CD4-positive, alpha-beta T cell treated with Interleukin-2 at 100 ng/mL for 4 hours (primary cell): ENCODE results near the gene BRINP3.
"Not testable (repeated sequence)": the region's sequence is repeated elsewhere in the genome, so short reads cannot be mapped to it uniquely, and the experiment has no call there.

ENCODE experiments used
- DNase-seq: peaks from one replicate; pipeline ENCODE4 v3.0.0-alpha.2; 2020; ENCODE audit warnings: low spot score

Gene BRINP3

DNA sequence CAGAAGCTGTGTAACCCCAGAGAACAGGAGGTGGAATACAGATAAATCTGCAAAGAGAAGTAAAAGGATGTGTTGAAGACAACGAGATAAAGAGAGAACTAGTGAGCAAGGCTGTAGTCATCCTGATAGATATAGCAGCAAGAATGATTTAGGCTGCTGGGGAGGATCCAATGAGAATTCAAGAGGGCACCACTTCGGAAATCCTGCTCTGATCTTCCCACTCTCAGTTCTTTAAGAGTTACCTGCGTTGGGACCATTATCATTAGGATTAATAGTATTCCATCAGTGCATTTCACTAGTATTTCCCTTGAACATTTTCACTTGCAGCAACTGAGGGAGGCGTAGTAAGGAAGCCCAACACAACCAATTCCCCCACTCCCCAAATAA lies at the start of gene BRINP3:
TSS of gene BRINP3 (minus strand) at position 103 of the 387 bp plus-strand sequence.
- DNase-seq = no peak

DNA sequence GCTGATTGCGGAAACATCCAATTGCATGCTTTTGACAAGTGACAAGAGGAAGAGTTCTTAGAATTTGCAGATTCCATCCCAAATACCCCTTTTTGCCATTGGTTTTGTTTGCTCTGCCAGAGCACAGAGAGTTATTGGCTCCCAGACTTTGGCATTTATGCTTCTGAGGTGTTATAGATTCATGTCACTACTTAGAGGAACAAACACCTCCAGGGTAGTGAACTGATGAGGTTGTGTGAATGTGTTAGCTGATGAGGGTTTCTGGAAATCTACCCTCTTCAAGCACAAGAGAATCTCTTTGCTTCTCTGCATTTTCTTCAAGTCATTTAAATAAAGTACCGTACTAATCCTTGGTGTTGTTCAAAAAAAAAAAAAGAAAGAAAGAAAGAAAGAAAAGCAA lies 33.9 kb upstream of the BRINP3 start:
- DNase-seq = no peak

DNA sequence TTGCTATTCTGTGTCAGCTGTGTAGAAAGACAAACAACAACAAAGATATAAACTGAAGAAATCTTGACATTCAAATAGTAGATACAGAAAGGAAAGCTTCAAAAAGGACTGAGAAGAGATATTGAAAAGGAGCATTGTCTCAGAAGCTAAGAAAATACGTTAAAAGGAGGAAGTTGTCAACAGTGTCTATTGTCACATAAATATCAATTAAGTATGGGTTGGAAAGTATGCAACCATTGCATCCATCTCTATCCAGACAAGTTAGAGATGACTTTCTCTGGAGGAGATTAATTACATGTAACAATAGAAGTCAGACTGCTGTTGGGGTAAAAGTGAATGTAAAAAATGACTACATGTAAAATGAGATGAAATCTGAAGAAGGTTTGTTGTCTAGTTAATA lies 29.7 kb upstream of the BRINP3 start:
- no peak for DNase-seq

DNA sequence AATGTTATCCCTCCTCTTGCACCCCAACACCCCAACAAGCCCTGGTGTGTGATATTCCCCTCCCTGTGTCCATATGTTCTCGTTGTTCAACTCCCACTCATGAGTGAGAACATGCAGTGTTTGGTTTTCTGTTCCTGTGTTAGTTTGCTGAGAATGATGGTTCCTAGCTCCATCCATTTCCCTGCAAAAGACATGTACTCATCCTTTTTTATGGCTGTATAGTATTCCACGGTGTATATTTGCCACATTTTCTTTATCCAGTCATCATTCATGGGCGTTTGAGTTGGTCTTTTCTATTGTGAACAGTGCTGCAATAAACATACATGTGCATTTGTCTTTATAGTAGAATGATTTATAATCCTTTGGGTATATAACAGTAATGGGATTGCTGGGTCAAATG lies 26.9 kb upstream of the BRINP3 start:
- not testable (repeated sequence) for DNase-seq

DNA sequence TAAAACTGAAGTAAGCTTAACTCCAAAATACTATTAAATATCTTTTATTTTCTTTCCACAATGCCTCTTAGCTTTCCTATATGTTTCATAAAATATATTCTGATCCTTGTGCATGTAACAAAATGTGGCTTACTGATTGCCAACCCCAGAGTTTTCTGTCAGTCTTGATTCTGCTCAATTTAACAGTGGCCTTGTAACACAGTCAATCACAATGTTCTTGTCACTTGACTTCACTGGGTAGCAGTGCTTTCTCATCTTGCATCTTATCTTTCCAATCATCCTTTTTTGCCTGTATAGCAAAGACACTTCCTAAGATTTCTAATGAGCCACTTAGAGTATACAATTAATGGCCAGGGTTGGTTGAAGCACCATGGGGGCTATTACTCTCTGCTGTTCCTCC lies 19.9 kb upstream of the BRINP3 start:
- no peak for DNase-seq

DNA sequence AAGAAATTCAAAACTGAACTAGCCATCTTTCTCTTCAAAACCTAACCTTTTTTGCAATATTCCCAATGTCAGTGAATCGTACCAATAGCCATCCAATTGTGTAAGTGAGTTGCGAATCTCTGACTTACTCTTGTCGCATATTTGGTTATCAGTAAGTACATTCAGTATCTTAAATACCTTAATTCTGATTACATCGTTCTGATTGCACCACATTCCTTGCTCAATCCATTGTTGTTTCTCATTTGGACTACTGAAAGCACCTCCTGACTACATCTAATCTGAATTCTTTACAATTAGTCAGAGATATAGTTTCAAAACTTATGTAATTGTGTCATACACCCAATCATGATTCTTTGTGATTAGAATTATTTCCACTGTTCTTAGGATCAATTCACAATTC lies 16.8 kb upstream of the BRINP3 start:
- no peak for DNase-seq

DNA sequence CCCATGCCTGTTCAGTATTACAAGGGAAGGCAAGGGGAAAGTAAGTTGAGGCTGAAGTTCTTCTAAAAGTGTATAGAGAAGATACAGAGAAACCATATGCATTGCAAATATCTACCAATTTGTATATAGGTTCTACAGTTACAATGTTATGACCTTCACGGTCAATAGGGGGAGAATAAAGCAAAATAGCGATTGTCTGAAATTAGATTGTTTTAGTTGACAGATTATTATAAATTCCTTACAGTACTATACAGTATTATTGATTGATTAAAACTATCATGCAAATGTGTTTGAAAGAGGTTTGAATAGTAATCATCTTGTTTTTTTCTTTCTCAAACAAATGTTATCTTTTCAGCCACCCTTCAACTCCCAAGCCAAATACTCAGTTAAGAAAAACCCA lies 13.7 kb upstream of the BRINP3 start:
- no peak for DNase-seq

DNA sequence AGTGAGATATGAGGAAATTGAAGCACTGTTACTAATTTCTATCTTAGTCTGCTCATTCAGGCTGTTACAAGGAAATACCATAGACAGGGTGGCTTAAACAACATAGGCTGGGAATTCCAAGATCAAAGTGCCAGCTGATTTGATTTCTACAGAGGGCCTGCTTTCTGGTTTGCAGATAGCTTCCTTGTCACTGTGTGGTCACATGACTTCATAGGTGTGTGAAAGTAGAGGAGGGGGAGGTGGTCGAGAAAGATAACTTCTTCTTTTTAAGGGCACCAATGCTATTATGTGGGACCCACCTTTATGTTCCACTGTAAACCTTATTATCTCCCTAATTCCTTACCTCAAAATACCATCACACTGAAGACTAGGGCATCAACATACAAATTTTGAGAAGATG lies 6.4 kb upstream of the BRINP3 start:
- no peak for DNase-seq

DNA sequence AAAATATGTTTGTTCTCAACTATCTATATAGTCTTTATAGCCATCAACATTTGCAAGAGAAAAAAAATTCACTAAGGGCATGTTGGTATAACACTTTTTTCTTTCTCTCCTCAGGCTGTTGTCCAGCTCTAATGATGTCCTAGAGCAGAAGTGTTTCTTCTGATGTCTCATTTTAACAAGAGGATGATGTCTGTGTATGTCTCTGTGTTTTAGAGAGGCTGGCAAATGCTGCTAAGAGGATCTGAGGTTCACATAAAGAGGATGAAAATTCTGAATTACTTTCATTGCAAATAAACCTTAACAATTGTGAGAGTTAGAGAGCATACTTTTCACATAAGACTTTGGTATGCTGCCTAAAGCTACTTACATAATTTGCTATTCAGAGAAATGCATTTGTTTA lies 2.6 kb upstream of the BRINP3 start:
- DNase-seq = no peak

DNA sequence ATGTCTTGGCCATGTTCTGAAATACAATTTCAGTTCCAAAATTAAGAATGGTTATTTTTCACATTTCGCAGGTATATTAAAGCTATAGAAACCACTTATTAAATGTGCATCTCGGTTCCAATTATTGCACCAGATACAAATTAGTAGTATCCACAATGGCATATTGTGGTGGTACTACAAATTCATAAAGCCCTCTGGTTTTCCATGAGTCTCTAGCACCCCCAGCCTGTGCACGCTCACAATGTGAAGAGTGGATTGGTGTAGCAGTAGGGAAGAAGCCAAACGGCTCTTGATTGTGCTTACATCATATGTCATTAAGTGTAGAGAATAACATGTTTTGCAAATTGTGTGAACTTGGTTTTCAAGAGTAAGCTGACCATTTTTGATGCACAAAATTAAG lies 1.9 kb upstream of the BRINP3 start:
- DNase-seq = no peak

DNA sequence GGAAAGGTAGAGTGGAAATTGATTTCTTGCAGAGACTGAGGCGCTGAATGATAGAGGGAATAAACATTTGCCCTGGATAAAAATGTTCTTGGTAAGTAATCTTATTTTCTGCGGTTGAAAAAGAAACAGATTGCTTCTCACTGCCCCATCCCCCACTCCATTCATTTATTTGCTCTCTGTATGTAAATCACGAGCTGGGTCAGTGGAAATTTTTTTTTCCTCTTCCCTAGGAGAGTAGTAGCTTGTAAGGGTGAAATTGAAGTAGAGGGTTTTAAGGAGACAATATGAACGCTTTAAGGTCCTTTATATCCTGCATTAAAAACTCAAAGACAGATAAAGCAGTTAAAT lies 1.4 kb upstream of the BRINP3 start:
- DNase-seq = no peak

DNA sequence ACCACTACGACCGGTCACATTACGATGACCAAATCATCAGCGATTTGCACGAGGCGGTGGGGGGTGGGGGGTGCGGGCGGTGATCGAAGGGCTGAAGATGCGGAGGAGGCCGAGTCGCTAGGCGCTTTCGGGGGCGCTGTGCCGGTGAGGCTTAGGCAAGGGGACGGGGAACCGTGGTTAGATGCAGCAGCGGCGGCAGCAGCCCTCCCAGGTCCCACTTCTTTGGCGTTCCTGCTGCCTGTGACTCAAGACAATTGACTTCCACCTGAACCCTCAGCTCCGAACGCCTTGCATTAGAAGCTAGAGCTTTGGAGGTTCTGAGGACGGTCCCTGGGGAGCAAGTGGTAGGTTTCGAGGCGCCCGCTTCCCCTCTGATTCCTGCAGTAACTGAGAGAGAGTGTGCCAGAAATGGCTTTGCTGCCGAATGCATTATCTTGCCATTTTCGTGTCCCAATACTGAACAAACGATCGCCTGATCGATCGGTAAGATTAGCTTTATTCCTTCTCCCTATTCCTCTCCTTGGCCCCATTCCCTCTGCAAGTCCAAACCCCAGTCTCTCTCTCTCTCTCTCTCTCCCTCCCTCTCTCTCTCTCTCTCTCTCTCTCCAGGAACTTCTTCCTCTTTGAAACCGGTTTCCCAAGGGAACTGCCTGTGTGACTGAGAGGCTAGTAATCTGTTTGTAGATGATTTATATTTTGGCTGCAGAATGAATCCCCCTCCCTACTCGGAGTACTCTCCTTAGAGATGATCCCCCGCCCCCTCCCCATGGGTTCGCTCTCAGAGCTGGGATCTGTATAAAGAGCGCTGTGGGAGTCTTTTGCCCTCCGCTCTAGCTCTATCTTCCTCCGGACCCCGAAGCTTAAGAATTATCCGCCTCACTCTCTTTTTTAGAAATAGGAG lies 735 bp upstream of the BRINP3 start:
- no peak for DNase-seq

DNA sequence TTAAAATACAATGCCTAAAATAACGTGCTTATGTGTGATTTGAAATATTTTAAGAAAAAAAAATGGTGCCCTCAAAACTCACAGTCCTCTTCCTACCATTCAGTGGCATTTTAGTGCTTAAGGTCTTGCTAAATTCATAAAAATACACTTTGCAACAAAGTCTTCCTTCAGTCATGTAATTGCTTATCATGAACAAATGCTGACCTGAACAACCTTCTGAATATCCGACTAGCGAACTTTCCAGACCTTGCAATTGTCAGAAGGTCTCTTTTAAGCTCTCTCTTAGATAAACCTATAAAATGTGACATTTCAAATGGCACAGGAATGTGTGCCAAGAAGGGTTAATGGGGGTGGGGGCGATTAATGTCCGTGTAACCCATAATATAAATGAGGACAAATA lies 858 bp downstream of the BRINP3 start:
- no peak for DNase-seq

DNA sequence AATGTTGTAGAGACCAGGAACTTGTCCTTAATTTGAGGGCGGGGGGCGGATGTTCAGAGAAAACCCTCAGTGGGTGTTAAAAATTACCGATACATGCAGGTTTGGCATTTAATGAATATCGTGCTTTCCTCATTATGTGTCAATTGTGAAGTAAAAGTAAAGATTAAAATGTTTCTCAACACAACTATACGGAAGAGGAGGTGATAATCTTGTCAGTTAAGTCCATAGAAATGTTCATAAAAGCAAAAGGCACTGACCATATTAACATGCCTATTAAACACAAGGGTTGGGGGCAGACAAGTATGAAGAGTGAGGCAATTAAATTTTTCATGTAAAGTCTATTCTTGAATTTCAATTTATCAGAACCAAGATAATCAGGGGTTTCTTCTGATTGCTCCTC lies 1.3 kb downstream of the BRINP3 start:
- no peak for DNase-seq

DNA sequence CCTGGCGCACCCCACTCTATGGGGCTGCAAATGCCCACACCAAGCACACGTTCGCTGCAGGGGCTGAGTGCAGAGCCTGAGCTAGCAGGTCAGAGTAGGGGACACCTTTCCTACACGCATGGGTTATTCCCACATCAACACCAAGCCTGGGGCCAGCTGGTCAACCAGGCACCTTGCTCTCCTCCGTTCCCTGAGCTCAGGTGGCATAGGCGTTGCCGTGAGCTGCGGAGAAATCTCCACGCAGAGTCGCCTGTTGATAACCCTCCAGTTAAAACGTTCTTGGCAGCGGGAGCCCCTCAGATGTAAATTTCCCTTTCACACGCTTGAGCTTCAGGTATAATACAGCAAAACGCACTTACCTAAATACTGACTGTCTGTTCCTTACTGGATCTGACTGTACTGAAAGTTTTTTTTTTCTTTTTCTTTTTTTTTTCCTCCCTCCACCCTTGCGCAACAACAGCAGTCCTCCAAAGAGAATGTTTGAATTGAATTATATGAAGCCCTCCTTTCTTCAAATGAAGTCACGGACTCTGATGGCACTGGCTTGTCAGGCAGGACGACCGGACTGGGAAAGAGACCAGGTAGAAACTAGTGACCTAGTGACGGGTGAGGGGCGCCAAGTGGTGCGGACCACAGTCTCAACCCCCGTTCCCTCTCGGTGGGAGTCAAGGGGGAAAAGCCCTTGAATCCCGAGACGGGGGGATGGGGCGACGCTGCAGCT lies 2.1 kb downstream of the BRINP3 start:
- no peak for DNase-seq

DNA sequence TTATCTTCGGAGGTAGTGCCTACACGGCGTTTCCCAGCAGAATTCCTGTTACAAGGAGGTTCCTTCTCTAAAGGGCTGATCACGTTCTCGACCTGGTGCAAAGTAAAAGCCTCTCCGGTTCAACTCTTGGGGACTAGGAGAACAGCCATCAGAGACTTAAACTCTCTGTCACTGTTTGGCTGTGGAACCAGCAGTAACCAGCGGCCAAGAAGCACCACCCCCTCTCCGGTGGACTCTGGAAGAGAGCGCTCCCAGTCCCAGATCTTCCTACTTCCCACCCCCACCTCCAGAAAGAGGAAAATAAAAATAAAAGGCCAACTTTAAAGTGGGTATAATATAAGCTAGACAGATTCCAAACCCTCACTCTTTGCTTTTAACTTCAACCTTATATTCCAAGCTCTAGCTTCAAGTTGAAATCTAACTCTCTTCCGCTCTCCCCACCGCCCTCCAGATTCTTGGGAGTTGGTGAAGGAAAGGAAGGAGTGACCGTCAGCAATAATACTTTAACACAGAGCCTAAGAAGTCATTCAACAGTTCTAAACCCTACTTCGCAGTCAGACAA lies 2.9 kb downstream of the BRINP3 start:
- DNase-seq = no peak

DNA sequence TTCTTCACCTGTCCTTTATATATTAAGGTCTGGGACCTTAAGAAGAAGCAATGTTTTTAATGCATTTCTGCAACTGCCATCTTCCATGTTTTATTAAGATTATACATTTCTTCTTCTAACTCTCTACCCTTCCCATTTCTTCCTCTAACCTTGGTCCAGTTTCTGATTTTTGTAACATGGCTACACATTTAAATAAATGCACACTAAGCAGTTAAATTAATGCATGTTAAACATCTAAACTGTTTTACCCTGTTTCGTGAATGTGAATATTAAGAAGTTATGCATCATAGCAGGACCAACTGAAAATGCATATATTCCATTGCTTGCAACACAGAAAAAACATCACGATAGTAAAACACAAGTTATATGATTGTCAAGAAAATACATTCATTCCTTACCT lies 3.7 kb downstream of the BRINP3 start:
- no peak for DNase-seq

DNA sequence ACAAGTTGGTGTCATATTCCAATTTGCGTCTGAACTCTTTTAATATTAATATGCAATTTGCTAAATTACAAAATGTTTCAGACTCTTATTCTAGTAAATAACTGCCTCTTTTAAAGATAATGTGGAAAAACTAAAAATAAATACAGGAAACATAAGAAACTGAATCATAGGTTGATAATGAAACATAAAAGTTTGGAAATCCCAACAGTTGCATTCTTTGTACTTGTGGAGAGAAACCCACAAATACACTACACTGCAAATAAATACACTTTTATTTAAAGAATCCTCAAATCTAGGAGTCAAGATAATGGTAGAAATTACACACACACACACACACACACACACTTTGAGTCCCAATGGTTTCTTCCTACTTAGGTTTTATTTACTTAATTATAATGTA lies 5.2 kb downstream of the BRINP3 start:
- DNase-seq = no peak

DNA sequence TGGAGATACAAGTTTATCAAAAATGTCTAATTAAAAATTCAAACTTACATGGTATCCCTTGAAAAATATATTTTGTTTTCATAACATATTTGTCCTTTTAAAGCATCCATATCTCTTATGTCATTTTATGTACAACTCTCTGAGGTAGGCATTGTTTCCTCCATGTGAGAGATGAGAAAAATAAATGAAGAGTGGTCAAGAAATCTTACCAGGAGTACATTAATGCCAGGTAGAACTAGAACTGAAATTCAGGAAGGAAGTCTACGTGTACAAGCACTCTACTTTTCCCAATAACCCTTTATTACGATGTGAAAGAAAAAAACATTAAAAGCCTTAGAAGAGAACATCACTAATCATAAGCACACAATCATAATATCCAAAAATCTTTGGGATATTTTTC lies 5.6 kb downstream of the BRINP3 start:
- no peak for DNase-seq

DNA sequence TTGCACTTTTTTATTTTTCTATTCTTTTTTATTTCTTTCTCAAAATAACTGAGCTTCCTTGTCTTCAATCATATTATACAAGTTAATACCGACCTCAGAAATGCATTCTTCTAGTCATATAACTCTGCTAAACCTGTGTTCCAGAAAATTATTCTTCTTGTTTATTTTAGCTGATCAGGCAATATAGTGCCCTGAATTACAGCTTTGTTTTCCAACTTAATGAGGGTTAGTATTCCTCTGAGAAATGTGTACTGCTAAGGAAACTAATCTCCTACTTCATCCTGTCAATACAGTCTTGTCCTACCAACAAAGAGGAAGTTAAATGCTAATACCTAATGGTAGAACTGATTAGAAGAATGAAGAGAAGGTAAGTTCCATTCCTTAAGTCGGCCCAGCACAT lies 13.0 kb downstream of the BRINP3 start:
- DNase-seq = no peak

DNA sequence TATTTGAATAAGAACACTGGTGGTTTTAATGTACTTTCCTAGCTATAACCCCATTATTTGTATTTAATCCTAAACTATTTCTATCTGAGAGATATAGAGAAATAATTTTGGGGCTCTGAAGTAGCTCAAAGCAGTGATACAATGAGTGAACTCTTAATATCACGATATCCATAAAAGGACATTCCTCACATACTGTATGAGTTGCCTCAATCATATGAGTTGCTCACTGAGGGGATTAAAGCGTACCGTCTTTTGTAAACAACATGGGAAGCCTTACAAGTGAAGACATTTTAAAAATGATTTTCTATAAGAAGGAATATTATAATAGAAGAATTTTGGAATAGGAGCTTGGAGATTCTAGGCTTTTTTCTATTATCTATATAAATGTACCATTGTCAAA lies 21.5 kb downstream of the BRINP3 start:
- no peak for DNase-seq

DNA sequence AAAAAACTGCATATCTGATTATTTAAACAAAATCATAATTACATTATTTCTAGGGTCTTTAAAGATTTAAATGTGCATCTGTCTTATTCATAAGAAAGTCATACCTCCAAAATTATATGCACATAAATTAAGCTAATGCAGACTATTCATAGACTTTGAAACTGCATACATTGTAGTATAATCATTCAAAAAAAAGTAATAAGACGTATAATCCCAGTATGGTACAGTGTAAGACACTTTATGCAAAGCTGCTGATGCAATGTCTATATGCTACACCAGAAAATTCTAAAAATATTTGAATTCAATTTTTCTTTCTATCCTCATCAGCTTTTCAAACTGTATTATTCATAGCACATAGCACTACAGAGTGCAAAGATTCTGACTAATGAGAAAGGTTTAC lies 22.0 kb downstream of the BRINP3 start:
- no peak for DNase-seq

DNA sequence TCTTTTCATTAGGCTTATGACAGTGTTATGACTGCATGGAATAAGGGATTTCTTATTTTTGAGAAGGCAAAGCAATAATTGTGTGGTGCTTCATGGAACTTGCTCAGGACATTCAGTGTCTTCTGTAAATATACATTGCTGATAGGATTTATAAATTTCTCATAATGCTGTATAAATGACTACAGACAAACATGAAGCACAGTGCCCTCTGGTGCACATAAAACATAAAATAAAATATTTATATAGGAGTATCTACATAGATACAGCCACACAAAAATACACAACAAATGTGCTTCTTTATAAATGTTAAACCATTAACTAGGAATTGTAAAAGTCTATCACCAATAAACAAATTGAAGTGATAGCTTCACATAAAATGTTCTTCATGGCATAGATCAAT lies 24.1 kb downstream of the BRINP3 start:
- no peak for DNase-seq
